ENCODE data around the gene MRRF. TPM values are rescaled to one million over a fixed set of nuclear protein-coding genes. Genes with fewer than 3 reads are reported as not detected.

The MRRF gene
- total RNA-seq, 2 experiments from 2014 or later, result 34.1 to 35.4 TPM

DNA sequence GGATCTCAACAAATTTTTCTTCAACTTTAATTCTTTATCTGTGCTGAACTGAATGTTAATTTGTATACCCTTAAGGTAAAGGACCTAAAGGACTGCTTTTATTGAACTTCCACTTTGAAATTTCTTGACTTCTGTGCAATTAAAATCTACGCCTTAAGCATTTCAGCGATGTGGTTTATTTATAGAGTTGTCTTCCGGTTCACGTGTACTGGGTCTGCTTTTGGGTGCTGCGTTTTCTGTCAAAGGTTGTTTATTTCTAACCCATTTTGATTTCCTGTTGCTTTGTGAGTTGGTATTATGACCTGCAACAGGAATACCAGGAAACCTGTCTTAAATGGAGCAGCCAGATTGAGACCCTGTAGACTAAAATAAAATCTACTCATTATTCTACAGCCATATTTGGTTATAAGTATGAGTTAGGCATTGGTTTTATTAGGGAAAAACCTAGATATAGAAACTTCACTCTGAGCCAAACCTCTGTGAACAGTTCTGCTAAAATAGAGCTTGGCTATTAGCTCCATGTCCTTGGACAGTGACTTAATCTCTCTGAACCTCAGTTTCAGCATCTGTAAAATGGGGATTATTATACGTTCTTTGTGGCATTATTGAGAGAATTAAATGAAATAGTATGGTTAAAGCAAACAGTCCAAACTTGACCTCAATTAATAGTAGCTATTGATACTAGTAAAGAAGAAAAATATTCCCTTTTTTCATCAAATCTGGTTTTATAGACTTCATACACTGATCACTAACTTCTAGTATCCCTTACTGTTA is 3.5 kb downstream of the MRRF start:
- CTCF ChIA-PET, result no interaction called here
- H3K36me3 Mint-ChIP-seq (ENCODE audit: low read depth), result peaks cover 20% of the 10 kb centered on the region
- H3K9me3 Mint-ChIP-seq, result no peaks in the 10 kb centered on the region
- no peak for DNase-seq
- peaks cover 31% of the 10 kb centered on the region for H3K4me1 Mint-ChIP-seq
- H3K27ac Mint-ChIP-seq, result no peak overlapping the region
- POLR2A ChIA-PET, result no interaction called here
- peak overlapping the region; percentile 7 for H3K4me3 Mint-ChIP-seq
- no peaks in the 10 kb centered on the region for H3K27me3 Mint-ChIP-seq

GRCh38 chr9:122274055-122274454 is 9.4 kb downstream of the MRRF start:
- CTCF ChIA-PET, result no interaction called here
- Mint-ChIP-seq H3K27ac (no peak overlapping the region), H3K4me3 (no peak overlapping the region), H3K27me3 (no peaks in the 10 kb centered on the region), H3K36me3 (ENCODE audit: low read depth) (peaks cover 53% of the 10 kb centered on the region), H3K9me3 (peaks cover 6% of the 10 kb centered on the region), H3K4me1 (peaks cover 2% of the 10 kb centered on the region)
- POLR2A ChIA-PET, result no interaction called here
- DNase-seq, result no peak

DNA sequence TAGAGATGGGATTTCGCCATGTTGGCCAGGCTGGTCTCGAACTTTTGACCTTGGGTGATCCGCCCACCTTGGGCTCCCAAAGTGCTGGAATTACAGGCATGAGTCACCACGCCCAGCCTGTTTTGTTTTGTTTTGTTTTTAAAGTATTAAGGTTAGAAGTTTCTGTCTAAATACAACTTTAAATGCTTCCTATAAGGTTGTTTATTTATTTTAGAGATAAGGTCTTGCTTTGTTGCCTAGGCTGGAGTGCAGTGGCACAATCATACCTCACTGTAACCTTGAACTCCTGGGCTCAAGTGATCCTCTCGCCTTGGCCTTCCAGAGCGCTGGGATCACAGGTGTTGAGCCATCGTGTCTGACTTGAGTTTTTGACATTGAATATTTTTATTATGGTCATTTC is 11.4 kb downstream of the MRRF start:
- POLR2A ChIA-PET, result no interaction called here
- CTCF ChIA-PET, result no interaction called here
- H3K4me3 Mint-ChIP-seq, result no peak overlapping the region

GRCh38 chr9:122277285-122277897 is 12.7 kb downstream of the MRRF start:
- H3K4me1 Mint-ChIP-seq, result peaks cover 2% of the 10 kb centered on the region
- ChIA-PET CTCF (no interaction called here), POLR2A (no interaction called here)
- H3K27ac Mint-ChIP-seq, result no peak overlapping the region
- DNase-seq, result no peak
- no peak overlapping the region for H3K4me3 Mint-ChIP-seq
- peaks cover 6% of the 10 kb centered on the region for H3K9me3 Mint-ChIP-seq
- peaks cover 58% of the 10 kb centered on the region for H3K36me3 Mint-ChIP-seq (ENCODE audit: low read depth)
- no peaks in the 10 kb centered on the region for H3K27me3 Mint-ChIP-seq

More for the DNA sequence above, 11.4 kb downstream of the MRRF start:
- H3K27me3 Mint-ChIP-seq, result no peaks in the 10 kb centered on the region
- DNase-seq, result no peak
- peaks cover 6% of the 10 kb centered on the region for H3K9me3 Mint-ChIP-seq
- peaks cover 2% of the 10 kb centered on the region for H3K4me1 Mint-ChIP-seq
- no peak overlapping the region for H3K27ac Mint-ChIP-seq
- H3K36me3 Mint-ChIP-seq (ENCODE audit: low read depth), result peaks cover 54% of the 10 kb centered on the region

- no peak for DNase-seq
These were observed 16.7 kb downstream of the MRRF start for GRCh38 chr9:122281368-122281767.

DNA sequence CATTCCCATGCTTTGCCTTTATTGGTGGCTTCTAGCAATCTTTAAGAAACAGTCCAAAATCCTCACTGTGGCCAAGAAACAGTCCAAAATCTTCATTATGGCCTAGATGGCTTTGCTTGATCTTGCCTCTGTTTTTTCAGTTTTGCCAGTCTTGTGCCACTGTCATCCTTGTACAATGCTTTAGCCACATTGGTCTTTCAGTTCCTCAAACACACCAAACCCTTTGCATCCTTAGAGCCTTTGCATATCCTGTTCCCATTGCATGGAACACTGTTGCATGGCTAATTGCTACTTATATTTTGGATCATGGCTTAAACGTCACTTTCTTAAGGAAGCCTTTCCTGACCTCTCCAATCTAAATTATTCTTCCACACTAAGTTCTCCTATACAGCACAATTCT is 22.1 kb downstream of the MRRF start:
- POLR2A ChIA-PET, result no interaction called here
- Mint-ChIP-seq H3K9me3 (no peaks in the 10 kb centered on the region), H3K27me3 (no peaks in the 10 kb centered on the region), H3K4me3 (no peak overlapping the region), H3K36me3 (ENCODE audit: low read depth) (peaks cover 22% of the 10 kb centered on the region), H3K4me1 (no peaks in the 10 kb centered on the region), H3K27ac (no peak overlapping the region)
- CTCF ChIA-PET, result no interaction called here
- no peak for DNase-seq

More at GRCh38 chr9:122281368-122281767, 16.7 kb downstream of the MRRF start:
- POLR2A ChIA-PET, result no interaction called here
- Mint-ChIP-seq H3K4me1 (no peaks in the 10 kb centered on the region), H3K27ac (no peak overlapping the region), H3K27me3 (no peaks in the 10 kb centered on the region), H3K9me3 (peaks cover 5% of the 10 kb centered on the region), H3K36me3 (ENCODE audit: low read depth) (peaks cover 39% of the 10 kb centered on the region), H3K4me3 (no peak overlapping the region)
- CTCF ChIA-PET, result interaction anchor here (0.9 kb wide), 1 partner anchor 17 kb away, joined by 5 read pairs; the partner anchor contains the start of genes MRRF and RBM18

GRCh38 chr9:122287214-122287720 is 22.6 kb downstream of the MRRF start:
- Mint-ChIP-seq H3K9me3 (no peaks in the 10 kb centered on the region), H3K4me3 (no peak overlapping the region), H3K27me3 (no peaks in the 10 kb centered on the region), H3K4me1 (no peaks in the 10 kb centered on the region), H3K27ac (no peak overlapping the region), H3K36me3 (ENCODE audit: low read depth) (peaks cover 19% of the 10 kb centered on the region)
- DNase-seq, result no peak
- POLR2A ChIA-PET, result no interaction called here
- CTCF ChIA-PET, result no interaction called here

DNA sequence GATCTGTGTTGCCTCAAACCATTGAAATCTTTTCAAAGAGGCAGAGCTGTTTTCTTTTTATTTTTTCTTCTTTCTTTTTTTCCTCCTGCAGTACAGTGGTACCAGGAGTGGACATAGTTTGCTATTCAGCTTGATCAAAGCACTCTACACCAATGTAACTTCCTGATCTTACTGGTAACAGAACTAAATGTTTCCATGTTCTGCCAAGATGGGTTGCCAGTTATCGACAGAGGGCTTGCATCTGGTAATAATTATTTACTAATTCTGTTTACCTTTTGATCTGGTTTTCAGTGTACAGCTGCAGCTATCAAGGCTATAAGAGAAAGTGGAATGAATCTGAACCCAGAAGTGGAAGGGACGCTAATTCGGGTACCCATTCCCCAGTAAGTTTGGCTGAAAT is 26.8 kb downstream of the MRRF start:
- ChIA-PET POLR2A (no interaction called here), CTCF (interaction anchor here (1.0 kb wide), 1 partner anchor 19 kb away, joined by 3 read pairs; no protein-coding TSS in a partner anchor)
- no peak overlapping the region for H3K4me3 Mint-ChIP-seq
- H3K9me3 Mint-ChIP-seq, result no peaks in the 10 kb centered on the region
- H3K27me3 Mint-ChIP-seq, result no peaks in the 10 kb centered on the region
- H3K4me1 Mint-ChIP-seq, result no peaks in the 10 kb centered on the region
- H3K27ac Mint-ChIP-seq, result no peak overlapping the region
- no peak for DNase-seq
- peaks cover 27% of the 10 kb centered on the region for H3K36me3 Mint-ChIP-seq (ENCODE audit: low read depth)

DNA sequence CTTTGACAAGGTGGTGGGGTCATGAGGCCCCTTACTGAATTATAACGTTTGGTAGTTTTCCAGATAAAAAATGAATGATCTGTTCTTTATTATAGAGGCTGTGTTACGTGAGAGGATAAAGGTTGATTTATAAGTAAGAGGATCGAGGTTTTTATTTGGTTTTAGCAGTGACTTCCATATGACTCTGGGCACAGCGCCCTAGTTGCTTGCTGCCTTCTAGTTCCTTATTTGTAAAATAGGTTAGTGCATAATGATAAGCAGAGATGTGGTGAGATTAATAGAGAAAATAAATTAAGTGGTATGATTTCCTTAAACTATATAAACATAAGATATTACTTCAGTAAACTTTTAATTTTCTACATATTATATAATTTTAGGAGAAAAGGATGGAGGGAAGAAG is 29.8 kb downstream of the MRRF start:
- Mint-ChIP-seq H3K27me3 (no peaks in the 10 kb centered on the region), H3K9me3 (no peaks in the 10 kb centered on the region), H3K4me1 (no peaks in the 10 kb centered on the region), H3K4me3 (no peak overlapping the region), H3K27ac (no peak overlapping the region), H3K36me3 (ENCODE audit: low read depth) (peaks cover 20% of the 10 kb centered on the region)
- ChIA-PET POLR2A (no interaction called here), CTCF (interaction anchor here (0.6 kb wide), 2 partner anchors 829 to 1575 kb away, joined by 3 read pairs; no protein-coding TSS in a partner anchor)
- no peak for DNase-seq

DNA sequence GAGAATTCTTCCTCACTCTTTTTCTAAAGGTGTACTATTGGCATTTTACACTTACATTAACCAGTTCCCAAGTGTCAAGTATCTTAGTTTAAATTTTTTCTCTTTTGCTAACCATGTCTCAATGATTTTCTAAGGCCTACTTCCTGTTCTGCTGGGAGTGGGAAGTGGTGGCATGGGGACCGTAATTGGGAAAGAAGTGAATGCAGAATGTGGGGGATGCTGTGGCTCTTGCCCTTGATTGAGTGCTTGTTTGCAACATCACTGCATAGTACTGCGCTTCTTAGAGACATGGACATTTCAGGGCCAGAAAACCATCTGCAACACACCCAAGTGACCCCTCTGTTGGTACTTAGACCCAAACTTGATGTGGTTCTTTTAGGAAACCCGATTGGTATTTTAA is 32.8 kb downstream of the MRRF start:
- Mint-ChIP-seq H3K9me3 (no peaks in the 10 kb centered on the region), H3K27ac (no peak overlapping the region), H3K4me1 (no peaks in the 10 kb centered on the region), H3K27me3 (no peaks in the 10 kb centered on the region), H3K36me3 (ENCODE audit: low read depth) (peaks cover 18% of the 10 kb centered on the region), H3K4me3 (no peak overlapping the region)
- ChIA-PET POLR2A (no interaction called here), CTCF (no interaction called here)
- DNase-seq, result no peak

DNA sequence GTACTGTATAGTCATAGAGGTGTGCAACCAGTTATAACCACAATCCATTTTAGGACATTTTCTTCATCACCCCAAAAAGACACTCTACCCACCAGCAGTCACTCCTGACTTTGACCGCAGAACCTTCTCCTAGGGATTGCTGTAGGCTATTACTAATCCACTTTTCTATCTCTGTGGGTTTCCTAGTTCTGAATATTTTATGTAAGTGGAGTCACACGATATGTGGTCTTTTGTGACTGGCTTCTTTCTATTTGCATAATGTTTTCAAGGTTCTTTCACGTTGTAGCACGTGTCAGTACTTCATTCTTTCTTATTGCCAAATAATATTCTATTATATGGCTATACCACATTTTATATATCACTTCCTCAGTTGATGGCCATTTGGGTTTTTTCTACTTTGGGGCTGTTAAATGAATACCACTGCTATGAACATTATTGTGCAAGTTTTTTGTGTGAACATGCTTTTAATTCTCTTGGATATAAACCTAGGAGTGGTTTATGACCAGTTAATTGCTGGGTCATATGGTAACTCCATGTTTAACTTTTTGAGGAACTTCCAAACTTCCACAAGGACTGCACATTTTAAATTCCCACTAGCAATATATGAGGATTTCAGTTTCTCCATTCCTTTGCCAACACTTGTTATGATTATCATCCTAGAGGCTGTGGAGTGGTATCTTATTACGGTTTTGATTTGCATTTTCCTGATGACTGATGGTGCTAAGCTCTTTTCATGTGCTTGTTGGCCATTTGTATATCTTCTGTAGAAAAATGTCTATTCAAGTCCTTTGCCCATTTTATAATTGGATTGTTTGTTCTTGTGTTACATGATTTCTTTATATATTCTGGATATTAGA is 37.8 kb downstream of the MRRF start:
- H3K36me3 Mint-ChIP-seq (ENCODE audit: low read depth), result peaks cover 5% of the 10 kb centered on the region
- POLR2A ChIA-PET, result no interaction called here

GRCh38 chr9:122307061-122307460 is 42.4 kb downstream of the MRRF start:
- peaks cover 8% of the 10 kb centered on the region for H3K4me1 Mint-ChIP-seq
- H3K9me3 Mint-ChIP-seq, result no peaks in the 10 kb centered on the region
- peaks cover 7% of the 10 kb centered on the region for H3K36me3 Mint-ChIP-seq (ENCODE audit: low read depth)
- no peak overlapping the region for H3K27ac Mint-ChIP-seq
- CTCF ChIA-PET, result no interaction called here
- no peak for DNase-seq
- no peaks in the 10 kb centered on the region for H3K27me3 Mint-ChIP-seq
- no peak overlapping the region for H3K4me3 Mint-ChIP-seq
- POLR2A ChIA-PET, result no interaction called here

More for the DNA sequence above, 37.8 kb downstream of the MRRF start:
- no peak for DNase-seq
- CTCF ChIA-PET, result no interaction called here
- no peak overlapping the region for H3K27ac Mint-ChIP-seq
- no peaks in the 10 kb centered on the region for H3K9me3 Mint-ChIP-seq
- no peak overlapping the region for H3K4me3 Mint-ChIP-seq
- no peaks in the 10 kb centered on the region for H3K27me3 Mint-ChIP-seq
- H3K4me1 Mint-ChIP-seq, result peaks cover 8% of the 10 kb centered on the region

- no peak overlapping the region for H3K4me3 Mint-ChIP-seq
- H3K27ac Mint-ChIP-seq, result no peak overlapping the region
- H3K36me3 Mint-ChIP-seq (ENCODE audit: low read depth), result peaks cover 7% of the 10 kb centered on the region
- H3K9me3 Mint-ChIP-seq, result no peaks in the 10 kb centered on the region
- ChIA-PET CTCF (interaction anchor here (0.6 to 1.3 kb wide), 5 partner anchors 14 to 209 kb away, joined by 3 to 7 read pairs (median 4); no protein-coding TSS in a partner anchor), POLR2A (no interaction called here)
- DNase-seq, result no peak
- H3K27me3 Mint-ChIP-seq, result no peaks in the 10 kb centered on the region
- H3K4me1 Mint-ChIP-seq, result peaks cover 8% of the 10 kb centered on the region
These were observed 43.2 kb downstream of the MRRF start for GRCh38 chr9:122307925-122308324.
